Measurements from ENCODE around the gene YWHAQ. TPM values are rescaled to one million over a fixed set of nuclear protein-coding genes. Genes with fewer than 3 reads are reported as not detected.

The YWHAQ gene
- total RNA-seq, 2 donors from 2014 or later: 139 to 204 TPM

DNA sequence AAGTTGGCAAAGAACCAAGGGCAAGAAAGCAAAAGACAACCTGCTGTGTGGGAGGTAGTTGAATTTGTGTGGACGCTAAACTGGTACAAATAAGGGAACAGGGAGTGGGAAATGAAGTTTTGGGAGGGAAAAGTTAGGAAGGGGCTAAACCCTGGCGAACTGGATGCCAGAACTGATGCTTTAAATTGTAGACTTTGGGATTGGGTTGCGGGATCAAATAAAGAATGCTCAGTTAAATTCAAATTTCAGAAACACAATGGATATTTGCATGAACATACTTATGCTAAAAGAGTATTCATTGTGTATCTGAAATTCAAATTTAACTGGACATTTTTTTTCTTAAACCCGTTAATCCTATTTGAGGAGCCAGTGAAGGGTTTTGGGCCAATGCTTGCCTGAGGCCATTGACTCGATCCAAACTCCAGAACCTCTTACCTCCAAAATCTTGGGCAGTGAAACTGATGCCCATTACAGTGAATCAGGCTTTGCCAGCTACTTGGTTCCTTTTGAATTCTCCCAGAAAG, 44.2 kb upstream of the YWHAQ start:
- Histone ChIP-seq H3K36me3 (no peaks in the 10 kb centered on the region), H3K27me3 (no peaks in the 10 kb centered on the region), H3K9me3 (no peaks in the 10 kb centered on the region), H3K4me3 (no peak overlapping the region), H3K27ac (no peak overlapping the region), H3K4me1 (no peaks in the 10 kb centered on the region)
- TF ChIP-seq, protein P1, sequence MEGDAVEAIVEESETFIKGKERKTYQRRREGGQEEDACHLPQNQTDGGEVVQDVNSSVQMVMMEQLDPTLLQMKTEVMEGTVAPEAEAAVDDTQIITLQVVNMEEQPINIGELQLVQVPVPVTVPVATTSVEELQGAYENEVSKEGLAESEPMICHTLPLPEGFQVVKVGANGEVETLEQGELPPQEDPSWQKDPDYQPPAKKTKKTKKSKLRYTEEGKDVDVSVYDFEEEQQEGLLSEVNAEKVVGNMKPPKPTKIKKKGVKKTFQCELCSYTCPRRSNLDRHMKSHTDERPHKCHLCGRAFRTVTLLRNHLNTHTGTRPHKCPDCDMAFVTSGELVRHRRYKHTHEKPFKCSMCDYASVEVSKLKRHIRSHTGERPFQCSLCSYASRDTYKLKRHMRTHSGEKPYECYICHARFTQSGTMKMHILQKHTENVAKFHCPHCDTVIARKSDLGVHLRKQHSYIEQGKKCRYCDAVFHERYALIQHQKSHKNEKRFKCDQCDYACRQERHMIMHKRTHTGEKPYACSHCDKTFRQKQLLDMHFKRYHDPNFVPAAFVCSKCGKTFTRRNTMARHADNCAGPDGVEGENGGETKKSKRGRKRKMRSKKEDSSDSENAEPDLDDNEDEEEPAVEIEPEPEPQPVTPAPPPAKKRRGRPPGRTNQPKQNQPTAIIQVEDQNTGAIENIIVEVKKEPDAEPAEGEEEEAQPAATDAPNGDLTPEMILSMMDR (IDR thresholded peaks at IDR 0.05): no peak
- no peak for DNase-seq (ENCODE audit: low spot score)

DNA sequence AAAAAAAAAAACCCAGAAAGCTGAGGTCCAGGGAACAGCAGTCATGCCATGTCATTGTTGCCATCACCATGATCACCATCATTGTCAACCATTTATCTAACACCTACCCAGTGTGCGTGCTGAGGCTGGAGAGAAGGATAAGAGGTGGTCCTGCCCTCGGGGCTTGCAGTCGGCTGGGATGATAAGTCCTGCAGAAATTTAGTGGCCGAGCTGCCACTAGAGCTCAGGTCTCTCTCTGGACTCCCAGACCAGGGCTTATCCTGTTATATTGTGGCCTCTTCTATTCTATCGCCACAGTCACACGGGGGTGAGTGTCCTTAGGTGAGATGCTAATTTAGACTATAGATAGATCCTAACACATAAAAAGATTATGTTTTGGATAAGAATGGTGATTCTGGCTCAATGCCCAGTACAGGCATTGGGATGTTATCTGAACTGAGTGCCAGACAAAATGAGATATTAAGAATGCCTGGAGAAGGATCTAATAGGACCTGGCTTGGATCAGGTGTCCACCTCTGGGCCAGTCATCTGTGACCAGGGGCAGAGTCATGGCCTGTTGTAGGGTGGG, 43.2 kb upstream of the YWHAQ start:
- Histone ChIP-seq H3K4me1 (no peaks in the 10 kb centered on the region), H3K9me3 (no peaks in the 10 kb centered on the region), H3K4me3 (no peak overlapping the region), H3K27ac (no peak overlapping the region), H3K36me3 (no peaks in the 10 kb centered on the region), H3K27me3 (no peaks in the 10 kb centered on the region)
- DNase-seq (ENCODE audit: low spot score): no peak
- TF ChIP-seq, protein P1 (IDR thresholded peaks at IDR 0.05): no peak

DNA sequence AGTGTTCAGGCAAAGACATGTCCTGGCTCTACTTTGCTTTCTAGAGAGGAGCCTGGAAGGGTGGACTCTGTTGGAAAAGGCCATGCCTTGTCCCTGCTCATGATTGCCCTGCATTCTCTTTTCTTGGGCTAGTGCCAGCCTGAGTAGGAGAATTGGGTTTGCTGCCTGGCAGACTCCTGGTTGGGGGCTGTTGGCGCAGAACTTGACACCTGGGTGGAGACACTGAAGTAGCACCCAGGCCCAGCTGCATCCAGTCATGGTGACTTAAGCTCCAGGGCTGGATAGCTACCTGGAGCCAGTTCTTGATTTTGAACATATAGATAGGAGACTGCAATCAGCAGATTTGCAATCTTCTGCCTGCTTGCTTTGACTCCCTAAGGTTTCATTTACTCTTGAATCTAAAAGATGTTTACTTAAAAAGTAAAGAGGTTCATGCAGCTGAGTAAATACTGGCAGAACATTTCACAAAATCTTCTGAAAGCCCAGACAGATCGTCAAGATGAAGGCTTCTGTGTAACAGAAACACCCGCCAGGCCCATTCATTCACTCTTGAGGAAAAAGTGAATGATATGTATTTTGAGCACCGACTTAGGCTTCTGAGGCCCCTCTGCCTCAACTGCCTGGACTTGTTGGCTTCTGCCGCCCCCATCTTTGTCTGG, 38.0 kb upstream of the YWHAQ start:
- H3K27ac ChIP-seq: no peak overlapping the region
- no peak overlapping the region for H3K4me3 ChIP-seq
- no peaks in the 10 kb centered on the region for H3K27me3 ChIP-seq
- no peaks in the 10 kb centered on the region for H3K36me3 ChIP-seq
- no peak for DNase-seq (ENCODE audit: low spot score)
- no peaks in the 10 kb centered on the region for H3K9me3 ChIP-seq
- H3K4me1 ChIP-seq: peaks cover 0 to 8% of the 10 kb centered on the region in 2 donors
- TF ChIP-seq, protein P1 (IDR thresholded peaks at IDR 0.05): no peak

DNA sequence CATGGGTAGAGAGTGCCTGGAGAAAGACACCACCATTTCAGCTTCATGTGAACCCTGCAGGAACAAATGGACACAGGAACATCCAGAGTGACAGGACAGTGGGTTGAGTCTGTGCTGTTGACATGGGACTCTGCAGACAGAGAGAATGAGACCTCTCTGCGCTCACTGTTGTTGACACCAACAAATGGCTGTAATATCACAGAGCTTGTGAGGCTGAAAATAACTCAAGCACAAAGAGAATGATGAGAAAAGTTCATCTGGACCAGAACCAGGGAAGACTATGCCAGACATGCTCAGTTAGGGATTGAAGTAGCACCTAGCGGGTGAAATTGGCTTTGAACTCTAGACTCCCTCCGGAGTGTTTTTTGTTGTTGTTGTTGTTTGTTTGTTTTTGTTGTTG, 37.0 kb upstream of the YWHAQ start:
- no peak for DNase-seq (ENCODE audit: low spot score)
- Histone ChIP-seq H3K36me3 (no peaks in the 10 kb centered on the region), H3K4me3 (no peak overlapping the region), H3K9me3 (no peaks in the 10 kb centered on the region), H3K27ac (no peak overlapping the region), H3K27me3 (no peaks in the 10 kb centered on the region), H3K4me1 (peaks cover 0 to 11% of the 10 kb centered on the region in 2 donors)
- TF ChIP-seq, protein P1 (IDR thresholded peaks at IDR 0.05): no peak

DNA sequence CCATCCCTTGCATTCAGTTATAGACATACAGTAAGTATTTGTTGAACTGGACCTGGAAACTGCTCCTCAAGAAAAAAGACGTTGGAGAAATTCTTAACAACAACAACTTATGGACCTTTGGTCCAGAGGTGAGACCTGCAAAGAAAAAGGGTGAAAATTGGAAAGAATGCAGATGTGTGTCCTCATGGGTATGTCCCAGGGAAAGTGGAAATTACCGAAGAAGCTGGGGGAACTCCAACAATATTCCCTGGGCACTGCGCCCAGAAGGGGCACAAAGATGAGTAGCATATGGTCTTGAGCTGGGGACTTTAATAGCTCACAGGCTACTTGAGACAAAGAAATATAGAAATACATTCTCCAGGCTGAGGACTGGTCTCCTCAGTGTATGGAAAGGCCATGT, 35.5 kb upstream of the YWHAQ start:
- no peaks in the 10 kb centered on the region for H3K9me3 ChIP-seq
- no peak overlapping the region for H3K4me3 ChIP-seq
- H3K27me3 ChIP-seq: no peaks in the 10 kb centered on the region
- no peaks in the 10 kb centered on the region for H3K36me3 ChIP-seq
- TF ChIP-seq, protein P1 (IDR thresholded peaks at IDR 0.05): no peak
- no peak for DNase-seq (ENCODE audit: low spot score)
- H3K4me1 ChIP-seq: peaks cover 0 to 11% of the 10 kb centered on the region in 2 donors
- no peak overlapping the region for H3K27ac ChIP-seq

Data from right atrium auricular region (tissue), 2 donors.